ENCODE data around the gene SELENBP1. TPM values are rescaled to one million over a fixed set of nuclear protein-coding genes. Genes with fewer than 3 reads are reported as not detected.

SELENBP1 gene
- total RNA-seq, 1 experiment from 2014 or later = 7.8 TPM

DNA sequence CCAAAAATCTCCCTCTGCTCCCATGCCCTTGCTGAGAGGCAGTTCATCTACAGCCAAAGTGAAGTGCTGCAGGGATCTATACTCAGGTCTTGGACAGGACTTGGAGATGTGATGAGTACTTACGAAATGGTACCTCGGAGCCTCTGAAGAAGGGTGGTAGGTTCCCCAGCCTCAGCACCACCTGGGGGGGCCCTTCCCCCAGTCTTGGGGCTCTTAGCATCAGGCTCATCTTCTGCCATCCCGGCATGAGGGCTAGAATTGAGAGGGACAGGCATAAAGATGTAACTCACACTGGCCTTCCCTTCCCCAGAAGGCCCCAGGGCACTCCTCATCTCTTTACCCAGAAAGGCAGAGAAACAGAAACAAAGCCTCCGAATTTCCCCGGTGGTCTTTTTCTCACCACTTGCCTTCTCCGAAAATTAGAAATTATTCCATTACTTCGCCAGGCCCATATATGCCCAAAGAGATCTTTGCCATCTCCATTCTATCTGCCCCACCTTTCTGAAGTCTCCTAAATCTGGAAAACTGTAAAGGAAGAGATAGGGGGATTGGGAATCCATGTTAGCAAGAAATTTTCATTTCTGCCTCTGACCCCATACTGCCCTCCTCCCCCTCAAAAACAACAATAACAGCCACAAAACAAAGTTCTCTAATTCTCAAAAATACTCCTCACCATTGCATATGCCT lies 26.3 kb downstream of the SELENBP1 start:
- H3K9me3 Mint-ChIP-seq (ENCODE audit: low read depth, unreplicated experiment) = peaks cover 2% of the 10 kb centered on the region
- peaks cover 39% of the 10 kb centered on the region for H3K36me3 Mint-ChIP-seq (ENCODE audit: insufficient read depth, unreplicated experiment)
- peak overlapping the region; percentile 95 for H3K4me3 Mint-ChIP-seq (ENCODE audit: low read depth, unreplicated experiment)
- no peak for TF ChIP-seq CTCF (IDR thresholded peaks at IDR 0.05; ENCODE audit: unreplicated experiment)
- intact Hi-C loops (cut with micrococcal nuclease; ENCODE audit: unreplicated experiment) = no loop called here
- H3K4me1 Mint-ChIP-seq (ENCODE audit: low read depth, unreplicated experiment) = peaks cover 24% of the 10 kb centered on the region
- CTCF ChIA-PET = interaction anchor here (0.7 kb wide), 1 partner anchor 655 kb away, joined by 5 read pairs; no protein-coding TSS in a partner anchor
- H3K27me3 Mint-ChIP-seq (ENCODE audit: unreplicated experiment) = no peaks in the 10 kb centered on the region
- H3K27ac Mint-ChIP-seq (ENCODE audit: unreplicated experiment) = peak overlapping the region; percentile 95
- TSS peak; percentile 74 for BruUV-seq (replicated peaks)
- no peak for DNase-seq

- Mint-ChIP-seq H3K27ac (ENCODE audit: unreplicated experiment) (no peak overlapping the region), H3K4me3 (ENCODE audit: low read depth, unreplicated experiment) (no peak overlapping the region), H3K9me3 (ENCODE audit: low read depth, unreplicated experiment) (no peaks in the 10 kb centered on the region), H3K4me1 (ENCODE audit: low read depth, unreplicated experiment) (peaks cover 24% of the 10 kb centered on the region), H3K36me3 (ENCODE audit: insufficient read depth, unreplicated experiment) (peaks cover 39% of the 10 kb centered on the region), H3K27me3 (ENCODE audit: unreplicated experiment) (no peaks in the 10 kb centered on the region)
- intact Hi-C loops (cut with micrococcal nuclease; ENCODE audit: unreplicated experiment) = loop anchor here (5.0 kb wide), 1 partner anchor 53 kb away; the partner anchor contains the start of gene PSMB4
- BruUV-seq (replicated peaks) = no TSS peak
- no peak for TF ChIP-seq CTCF (IDR thresholded peaks at IDR 0.05; ENCODE audit: unreplicated experiment)
- DNase-seq = no peak
- CTCF ChIA-PET = interaction anchor here (0.6 kb wide), 1 partner anchor 59 kb away, joined by 3 read pairs; no protein-coding TSS in a partner anchor
Observed at GRCh38 chr1:151344291-151344690, 28.2 kb downstream of the SELENBP1 start.

DNA sequence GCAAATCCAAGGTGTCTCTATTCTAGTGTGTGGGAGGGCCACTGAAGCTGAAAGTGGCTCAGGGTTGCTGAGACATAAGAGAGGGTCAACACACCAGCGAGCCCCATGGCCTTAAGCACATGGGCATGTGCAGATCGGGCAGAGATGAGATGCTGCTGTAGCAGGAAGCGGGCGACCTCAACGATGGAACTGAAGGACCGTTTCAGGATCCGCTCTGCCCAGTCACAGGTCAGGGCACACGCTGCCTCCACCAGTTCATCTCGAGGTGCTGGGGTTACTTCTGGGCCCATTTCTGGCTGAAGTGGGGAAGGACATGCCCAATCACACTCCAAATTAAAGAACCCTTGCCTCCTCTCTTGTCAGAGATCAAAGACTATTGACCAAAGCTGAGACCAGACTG lies 28.9 kb downstream of the SELENBP1 start:
- Mint-ChIP-seq H3K9me3 (ENCODE audit: low read depth, unreplicated experiment) (no peaks in the 10 kb centered on the region), H3K27ac (ENCODE audit: unreplicated experiment) (no peak overlapping the region), H3K4me3 (ENCODE audit: low read depth, unreplicated experiment) (no peak overlapping the region), H3K4me1 (ENCODE audit: low read depth, unreplicated experiment) (peaks cover 24% of the 10 kb centered on the region), H3K27me3 (ENCODE audit: unreplicated experiment) (no peaks in the 10 kb centered on the region), H3K36me3 (ENCODE audit: insufficient read depth, unreplicated experiment) (peaks cover 39% of the 10 kb centered on the region)
- no TSS peak for BruUV-seq (replicated peaks)
- intact Hi-C loops (cut with micrococcal nuclease; ENCODE audit: unreplicated experiment) = loop anchor here (5.0 kb wide), 1 partner anchor 54 kb away; the partner anchor contains the start of gene PSMB4
- no peak for TF ChIP-seq CTCF (IDR thresholded peaks at IDR 0.05; ENCODE audit: unreplicated experiment)
- DNase-seq = no peak
- CTCF ChIA-PET = no interaction called here

DNA sequence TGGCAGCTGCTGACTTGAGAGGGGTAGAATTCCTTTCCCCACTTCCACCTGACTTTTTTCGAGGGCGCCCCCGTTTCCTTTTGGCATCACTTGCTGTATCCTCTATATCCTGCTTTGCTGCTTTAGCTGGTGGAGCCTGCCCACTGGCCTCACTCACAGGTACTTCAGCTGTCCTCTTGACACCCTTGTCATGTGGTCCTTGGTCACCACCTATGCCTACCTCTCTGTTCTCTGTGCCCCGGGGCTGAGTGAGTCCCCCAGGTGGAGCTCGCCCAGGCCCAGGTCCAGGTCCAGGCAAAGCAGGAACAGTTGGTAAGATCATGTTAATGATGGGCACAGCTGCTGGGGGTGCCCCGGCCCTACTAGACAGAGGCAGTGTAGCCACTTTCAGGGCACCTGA lies 29.9 kb downstream of the SELENBP1 start:
- Mint-ChIP-seq H3K36me3 (ENCODE audit: insufficient read depth, unreplicated experiment) (peaks cover 39% of the 10 kb centered on the region), H3K27me3 (ENCODE audit: unreplicated experiment) (no peaks in the 10 kb centered on the region), H3K4me1 (ENCODE audit: low read depth, unreplicated experiment) (peaks cover 17% of the 10 kb centered on the region), H3K4me3 (ENCODE audit: low read depth, unreplicated experiment) (no peak overlapping the region), H3K27ac (ENCODE audit: unreplicated experiment) (peak overlapping the region; percentile 45), H3K9me3 (ENCODE audit: low read depth, unreplicated experiment) (no peaks in the 10 kb centered on the region)
- no TSS peak for BruUV-seq (replicated peaks)
- TF ChIP-seq CTCF (IDR thresholded peaks at IDR 0.05; ENCODE audit: unreplicated experiment) = no peak
- intact Hi-C loops (cut with micrococcal nuclease; ENCODE audit: unreplicated experiment) = loop anchor here (5.0 kb wide), 1 partner anchor 55 kb away; the partner anchor contains the start of gene PSMB4
- CTCF ChIA-PET = interaction anchor here (0.7 kb wide), 1 partner anchor 42 kb away, joined by 5 read pairs; no protein-coding TSS in a partner anchor
- no peak for DNase-seq
